Measurements from ENCODE around the gene LGALS7B.
A peak's percentile ranks its signal among the peaks of the same experiment; 100 is the strongest.
"Not testable (repeated sequence)": the region's sequence is repeated elsewhere in the genome, so short reads cannot be mapped to it uniquely, and the experiment has no call there.

LGALS7B gene

DNA sequence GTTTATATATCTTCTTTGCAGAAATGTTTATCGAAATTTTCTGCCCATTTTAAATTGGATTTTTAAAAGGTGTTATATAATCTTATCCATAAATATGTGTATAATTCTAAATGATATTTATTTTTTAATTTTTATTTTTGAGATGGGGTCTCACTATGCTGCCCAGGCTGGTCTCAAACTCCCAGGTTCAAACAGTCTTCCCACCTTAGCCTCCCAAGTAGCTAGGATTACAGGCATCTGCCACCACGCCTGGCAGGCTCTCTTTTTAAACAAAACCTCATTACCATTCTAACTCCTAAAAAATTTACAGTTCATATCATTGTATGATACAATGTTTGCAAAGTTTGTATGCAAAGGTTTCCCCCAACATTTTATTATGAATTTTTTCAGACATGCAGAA is 7.2 kb downstream of the LGALS7B start:
- TF ChIP-seq POLR2A (IDR thresholded peaks at IDR 0.05; ENCODE audit: low read depth, low read length) (no peak), SPI1 (IDR thresholded peaks at IDR 0.05; ENCODE audit: low read depth, low read length) (no peak), POLR2AphosphoS5 (IDR thresholded peaks at IDR 0.05; ENCODE audit: low read depth, low read length) (no peak), PAX5 (IDR thresholded peaks at IDR 0.05; ENCODE audit: insufficient read depth, low read length, severe bottlenecking) (no peak), POU2F2 (IDR thresholded peaks at IDR 0.05; ENCODE audit: low read depth, low read length) (no peak)
- no peak for DNase-seq (ENCODE audit: insufficient read length, low spot score)
- FAIRE-seq, result no peak

DNA sequence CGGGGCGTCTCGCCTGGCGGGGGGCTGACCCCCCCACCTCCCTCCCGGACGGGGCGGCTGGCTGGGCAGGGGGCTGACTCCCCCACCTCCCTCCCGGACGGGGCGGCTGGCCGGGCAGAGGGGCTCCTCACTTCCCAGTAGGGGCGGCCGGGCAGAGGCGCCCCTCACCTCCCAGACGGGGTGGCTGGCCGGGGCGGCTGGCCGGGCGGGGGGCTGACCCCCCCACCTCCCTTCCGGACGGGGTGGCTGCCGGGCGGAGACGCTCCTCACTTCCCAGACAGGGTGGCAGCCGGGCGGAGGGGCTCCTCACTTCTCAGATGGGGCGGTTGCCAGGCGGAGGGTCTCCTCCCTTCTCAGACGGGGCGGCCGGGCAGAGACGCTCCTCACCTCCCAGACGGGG is 8.8 kb downstream of the LGALS7B start:
- DNase-seq (ENCODE audit: insufficient read length, low spot score); FAIRE-seq: not testable (repeated sequence)

DNA sequence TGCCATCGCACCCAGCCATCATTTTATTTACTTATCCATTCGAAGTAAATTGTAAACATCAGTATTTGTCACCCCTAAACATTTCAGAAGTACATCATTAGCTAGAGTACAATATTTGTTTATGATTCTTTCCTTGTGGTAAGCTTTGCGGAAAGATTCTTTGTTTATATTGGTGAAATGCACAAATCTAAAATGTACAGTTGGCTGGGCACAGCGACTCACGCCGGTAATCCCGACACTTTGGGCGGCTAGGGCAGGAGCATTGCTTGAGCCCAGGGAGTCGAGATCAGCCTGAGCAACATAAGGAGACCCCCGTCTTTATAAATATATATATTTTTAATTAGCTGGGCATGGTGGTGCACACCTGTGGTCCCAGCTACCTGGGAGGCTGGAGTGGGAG is 10.1 kb downstream of the LGALS7B start:
- DNase-seq (ENCODE audit: insufficient read length, low spot score), result no peak
- no peak for TF ChIP-seq POLR2AphosphoS5 (IDR thresholded peaks at IDR 0.05; ENCODE audit: low read depth, low read length)
- no peak for TF ChIP-seq PAX5 (IDR thresholded peaks at IDR 0.05; ENCODE audit: insufficient read depth, low read length, severe bottlenecking)
- no peak for TF ChIP-seq TAF1 (IDR thresholded peaks at IDR 0.05; ENCODE audit: low read depth, low read length)
- TF ChIP-seq POU2F2 (IDR thresholded peaks at IDR 0.05; ENCODE audit: low read depth, low read length), result no peak
- TF ChIP-seq SPI1 (IDR thresholded peaks at IDR 0.05; ENCODE audit: low read depth, low read length), result no peak
- TF ChIP-seq POLR2A (IDR thresholded peaks at IDR 0.05; ENCODE audit: low read depth, low read length), result no peak
- no peak for FAIRE-seq

DNA sequence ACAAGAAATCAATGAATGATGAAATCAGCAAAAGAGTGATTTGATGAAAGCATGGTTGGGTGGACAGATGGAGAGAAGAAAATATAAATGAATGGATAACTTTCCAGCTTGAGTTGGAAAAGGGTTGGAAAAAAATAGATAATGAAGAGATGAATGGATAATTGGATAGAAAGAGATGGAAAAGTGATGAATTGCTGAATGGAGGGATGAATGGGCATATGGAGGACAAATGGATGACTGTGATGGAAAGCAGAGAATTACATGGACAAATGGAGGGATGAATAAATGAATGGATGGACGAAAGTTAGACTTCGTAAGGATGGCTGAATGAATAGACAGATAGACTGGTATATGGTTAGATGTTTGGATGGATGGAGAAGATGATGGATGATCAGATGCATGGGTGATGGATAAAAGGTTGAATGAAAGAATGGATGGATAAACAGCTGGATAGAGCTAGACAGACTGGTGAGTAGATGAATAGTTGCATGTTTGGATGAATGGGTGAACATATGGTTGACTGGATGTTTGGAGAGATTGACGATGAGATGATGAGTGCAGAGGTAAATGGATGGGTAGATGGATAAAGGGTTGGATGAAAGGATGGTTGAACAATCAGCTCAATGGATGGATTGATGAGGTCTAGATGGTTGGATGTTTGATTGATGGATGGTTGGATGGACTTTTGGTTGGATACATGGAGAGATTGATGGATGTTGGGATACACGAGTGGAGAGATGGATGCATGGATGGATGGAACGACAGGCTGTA is 11.8 kb downstream of the LGALS7B start:
- TF ChIP-seq POU2F2 (IDR thresholded peaks at IDR 0.05; ENCODE audit: low read depth, low read length), result no peak
- TF ChIP-seq TAF1 (IDR thresholded peaks at IDR 0.05; ENCODE audit: low read depth, low read length), result no peak
- no peak for TF ChIP-seq SPI1 (IDR thresholded peaks at IDR 0.05; ENCODE audit: low read depth, low read length)
- no peak for TF ChIP-seq PAX5 (IDR thresholded peaks at IDR 0.05; ENCODE audit: insufficient read depth, low read length, severe bottlenecking)
- no peak for TF ChIP-seq POLR2A (IDR thresholded peaks at IDR 0.05; ENCODE audit: low read depth, low read length)
- TF ChIP-seq POLR2AphosphoS5 (IDR thresholded peaks at IDR 0.05; ENCODE audit: low read depth, low read length), result no peak
- DNase-seq (ENCODE audit: insufficient read length, low spot score) (no peak), FAIRE-seq (no peak)

DNA sequence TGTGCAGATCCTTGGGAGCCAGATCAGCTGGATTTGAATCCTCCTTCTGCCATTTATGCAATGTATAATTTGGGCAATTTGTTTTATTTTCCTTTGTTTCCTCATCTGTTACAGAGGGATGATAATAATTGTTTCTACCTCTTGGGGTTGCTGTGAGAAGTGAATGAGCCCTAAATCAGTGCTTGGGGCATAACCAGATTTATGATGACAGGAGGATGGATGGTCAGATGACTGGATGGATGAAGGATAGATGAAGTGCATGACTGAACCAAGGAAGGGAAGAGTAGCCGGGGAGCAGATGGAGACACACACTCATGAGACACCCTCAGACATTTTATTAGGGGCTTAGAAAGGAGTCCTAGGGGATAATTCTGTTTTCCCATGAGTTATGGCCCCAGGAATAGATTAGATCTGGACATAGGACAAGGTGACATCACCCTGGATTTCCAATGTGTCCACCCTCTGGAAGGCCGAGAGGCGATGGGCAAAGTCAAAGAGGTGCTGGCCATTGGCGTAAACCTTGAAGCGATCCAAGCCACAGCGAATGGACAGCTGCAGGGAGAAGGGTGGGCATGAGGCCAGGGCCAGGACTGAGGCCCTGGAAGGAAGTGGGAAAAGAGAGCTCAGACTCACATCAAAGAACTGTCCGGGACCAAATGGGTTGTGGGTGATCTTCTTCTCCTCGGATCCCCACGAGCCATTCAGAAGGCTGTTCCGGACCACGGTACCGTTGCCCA is 12.5 kb downstream of the LGALS7B start:
- no peak for FAIRE-seq
- DNase-seq (ENCODE audit: insufficient read length, low spot score), result no peak
- TF ChIP-seq POLR2AphosphoS5 (IDR thresholded peaks at IDR 0.05; ENCODE audit: low read depth, low read length) (no peak), PAX5 (IDR thresholded peaks at IDR 0.05; ENCODE audit: insufficient read depth, low read length, severe bottlenecking) (no peak), TAF1 (IDR thresholded peaks at IDR 0.05; ENCODE audit: low read depth, low read length) (no peak), SPI1 (IDR thresholded peaks at IDR 0.05; ENCODE audit: low read depth, low read length) (no peak), POLR2A (IDR thresholded peaks at IDR 0.05; ENCODE audit: low read depth, low read length) (no peak), POU2F2 (IDR thresholded peaks at IDR 0.05; ENCODE audit: low read depth, low read length) (no peak)

DNA sequence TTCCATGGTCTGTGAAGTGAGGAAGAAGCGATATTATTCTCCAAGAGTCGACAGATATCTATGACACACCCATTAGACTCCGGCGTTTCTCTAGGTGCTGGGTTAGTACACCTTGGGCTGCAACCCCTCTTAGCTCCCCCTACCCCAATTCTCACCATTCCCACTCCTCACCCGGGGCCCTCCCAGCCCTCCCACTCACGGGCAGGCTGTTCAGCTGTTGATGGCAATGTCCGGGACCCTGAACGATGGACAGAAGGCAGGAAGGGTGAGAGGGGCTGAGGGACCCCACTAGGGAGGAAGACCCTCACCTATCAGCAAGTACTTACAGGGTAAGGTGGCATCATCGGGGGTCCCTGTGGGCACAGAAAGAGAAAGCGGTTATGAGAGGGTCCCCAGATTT is 14.5 kb downstream of the LGALS7B start:
- DNase-seq (ENCODE audit: insufficient read length, low spot score) (no peak), FAIRE-seq (no peak)
- TF ChIP-seq PAX5 (IDR thresholded peaks at IDR 0.05; ENCODE audit: insufficient read depth, low read length, severe bottlenecking) (no peak), TAF1 (IDR thresholded peaks at IDR 0.05; ENCODE audit: low read depth, low read length) (no peak), POLR2A (IDR thresholded peaks at IDR 0.05; ENCODE audit: low read depth, low read length) (no peak), POLR2AphosphoS5 (IDR thresholded peaks at IDR 0.05; ENCODE audit: low read depth, low read length) (no peak), POU2F2 (IDR thresholded peaks at IDR 0.05; ENCODE audit: low read depth, low read length) (no peak), SPI1 (IDR thresholded peaks at IDR 0.05; ENCODE audit: low read depth, low read length) (no peak)

DNA sequence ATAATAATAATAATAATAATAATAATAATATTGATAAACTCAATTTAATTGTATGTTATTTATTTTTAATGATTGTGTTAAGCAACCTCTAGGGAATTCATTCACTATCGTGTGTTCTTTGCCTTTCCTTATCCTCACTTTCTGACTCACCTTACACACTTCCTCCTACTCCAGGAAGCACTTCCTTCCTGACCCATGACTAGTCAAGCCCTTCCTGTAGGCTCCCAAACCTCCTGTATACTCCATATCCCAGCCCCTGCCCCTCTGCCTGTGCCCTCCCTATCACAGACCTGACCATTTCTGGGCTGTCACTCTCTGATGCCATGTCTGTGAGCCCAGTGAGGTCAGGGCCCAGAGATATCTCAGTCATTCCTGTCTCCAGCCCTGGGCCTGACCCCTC is 16.2 kb downstream of the LGALS7B start:
- no peak for TF ChIP-seq POLR2AphosphoS5 (IDR thresholded peaks at IDR 0.05; ENCODE audit: low read depth, low read length)
- TF ChIP-seq PAX5 (IDR thresholded peaks at IDR 0.05; ENCODE audit: insufficient read depth, low read length, severe bottlenecking), result no peak
- TF ChIP-seq POLR2A (IDR thresholded peaks at IDR 0.05; ENCODE audit: low read depth, low read length), result no peak
- TF ChIP-seq POU2F2 (IDR thresholded peaks at IDR 0.05; ENCODE audit: low read depth, low read length), result no peak
- 0 out of 2 replicates have a peak, but pooled peaks have one; percentile 7 for TF ChIP-seq SPI1 (IDR thresholded peaks at IDR 0.05; ENCODE audit: low read depth, low read length)
- DNase-seq (ENCODE audit: insufficient read length, low spot score) (no peak), FAIRE-seq (no peak)

DNA sequence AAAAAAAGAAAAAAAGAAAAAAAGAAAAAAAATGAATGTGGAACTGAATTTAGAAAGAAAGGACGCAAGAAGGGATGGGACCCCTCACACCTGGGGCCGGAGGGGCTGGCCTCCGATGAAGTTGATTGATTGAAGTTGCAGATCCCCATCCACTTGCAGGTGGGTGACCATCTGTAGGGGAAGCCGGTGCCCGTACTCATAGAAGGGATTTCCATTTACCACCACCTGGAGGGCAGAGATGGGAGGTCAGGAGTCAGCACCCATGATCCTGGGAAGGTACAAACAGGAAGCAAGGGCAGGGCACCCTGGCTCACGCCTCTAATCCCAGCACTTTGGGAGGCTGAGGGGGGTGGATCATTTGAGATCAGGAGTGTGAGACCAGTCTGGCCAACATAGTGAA is 17.4 kb downstream of the LGALS7B start:
- no peak for DNase-seq (ENCODE audit: insufficient read length, low spot score)

DNA sequence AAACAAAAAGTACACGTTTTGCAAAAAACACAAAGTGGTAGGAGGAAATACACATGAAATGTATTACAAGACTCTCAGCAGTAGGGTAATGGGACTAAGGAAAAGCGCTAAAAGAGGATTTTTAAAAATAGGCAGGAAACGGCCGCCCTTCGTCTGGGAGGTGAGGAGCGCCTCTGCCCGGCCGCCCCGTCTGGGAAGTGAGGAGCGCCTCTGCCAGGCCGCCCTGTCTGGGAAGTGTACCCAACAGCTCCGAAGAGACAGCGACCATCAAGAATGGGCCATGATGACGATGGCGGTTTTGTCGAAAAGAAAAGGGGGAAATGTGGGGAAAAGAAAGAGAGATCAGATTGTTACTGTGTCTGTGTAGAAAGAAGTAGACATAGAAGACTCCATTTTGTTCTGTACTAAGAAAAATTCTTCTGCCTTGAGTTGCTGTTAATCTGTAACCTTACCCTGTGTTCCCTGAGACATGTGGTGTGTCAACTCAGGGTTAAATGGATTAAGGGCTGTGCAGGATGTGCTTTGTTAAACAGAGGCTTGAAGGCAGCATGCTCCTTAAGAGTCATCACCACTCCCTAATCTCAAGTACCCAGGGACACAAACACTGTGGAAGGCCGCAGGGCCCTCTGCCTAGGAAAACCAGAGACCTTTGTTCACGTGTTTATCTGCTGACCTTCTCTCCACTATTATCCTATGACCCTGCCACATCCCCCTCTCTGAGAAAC is 18.5 kb downstream of the LGALS7B start:
- not testable (repeated sequence) for DNase-seq (ENCODE audit: insufficient read length, low spot score); FAIRE-seq

More for the DNA sequence above, 17.4 kb downstream of the LGALS7B start:
- TF ChIP-seq PAX5 (IDR thresholded peaks at IDR 0.05; ENCODE audit: insufficient read depth, low read length, severe bottlenecking) (no peak), POU2F2 (IDR thresholded peaks at IDR 0.05; ENCODE audit: low read depth, low read length) (no peak), TAF1 (IDR thresholded peaks at IDR 0.05; ENCODE audit: low read depth, low read length) (no peak), POLR2A (IDR thresholded peaks at IDR 0.05; ENCODE audit: low read depth, low read length) (no peak), POLR2AphosphoS5 (IDR thresholded peaks at IDR 0.05; ENCODE audit: low read depth, low read length) (no peak), SPI1 (IDR thresholded peaks at IDR 0.05; ENCODE audit: low read depth, low read length) (no peak)
- no peak for FAIRE-seq
